GM23338 (cell line): Measurements from ENCODE around the gene TMEM144.

Experiments used
- CTCF ChIP-seq, 2 experiments: fragments of 200-600 bp in 1 of 2; sonication (generic) in 1 of 2; conservative IDR thresholded peaks; 2 replicates each; pipeline versions ENCODE4 v1.5.1 to v1.6.1; 2016 to 2017; ENCODE audit warnings: antibody characterized with exemption in 2 of 2, low read depth in 2 of 2, mild to moderate bottlenecking in 2 of 2, moderate library complexity in 1 of 2
- ETS1 ChIP-seq: IDR thresholded peaks from 2 replicates; pipeline ENCODE4 v1.6.1; 2016; ENCODE audit warnings: antibody characterized with exemption
- EZH2 ChIP-seq: fragments of 200-600 bp; sonication (generic); IDR thresholded peaks from one replicate; pipeline ENCODE4 v1.8.0; 2017; ENCODE audit warnings: antibody characterized with exemption, mild to moderate bottlenecking, low read depth; ENCODE audit not compliant: unreplicated experiment
- EZH2phosphoT487 ChIP-seq: fragments of 200-600 bp; sonication (generic); IDR thresholded peaks from one replicate; pipeline ENCODE4 v1.8.1; 2018; ENCODE audit warnings: antibody characterized with exemption; ENCODE audit not compliant: unreplicated experiment
- JUNB ChIP-seq: IDR thresholded peaks from one replicate; pipeline ENCODE4 v1.6.1; 2016; ENCODE audit warnings: antibody characterized with exemption; ENCODE audit not compliant: unreplicated experiment
- POLR2AphosphoS5 ChIP-seq: IDR thresholded peaks from 2 replicates; pipeline ENCODE4 v1.6.1; 2016; ENCODE audit warnings: antibody characterized with exemption, low read depth
- TF ChIP-seq, protein P1 (sequence below): IDR thresholded peaks from one replicate; pipeline ENCODE4 v1.6.1; 2018; ENCODE audit warnings: antibody characterized with exemption; ENCODE audit not compliant: unreplicated experiment

DNA sequence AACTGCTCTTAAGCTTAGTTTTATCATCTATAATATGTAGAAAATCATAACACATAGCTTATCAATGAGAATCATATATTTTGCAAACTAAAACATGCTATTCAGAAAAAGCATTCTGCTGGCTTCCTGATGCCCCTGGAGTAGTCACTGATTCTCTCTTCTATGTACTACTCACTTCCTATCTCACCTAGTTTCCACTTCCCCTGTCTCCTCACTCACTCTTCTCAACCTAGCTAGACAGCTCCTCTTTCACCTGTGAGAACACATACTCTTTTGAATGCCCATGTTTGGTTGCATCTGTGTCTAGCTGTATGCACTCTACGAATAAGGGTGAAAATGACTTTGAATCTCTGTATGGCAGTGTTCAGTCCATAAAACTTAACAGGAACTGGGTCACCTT is 9.3 kb downstream of the TMEM144 start:
- no peak for TF ChIP-seq POLR2AphosphoS5
- no peak for TF ChIP-seq EZH2phosphoT487
- TF ChIP-seq CTCF (conservative IDR thresholded peaks at IDR 0.05; ENCODE audit: low read depth in 2 of 2), result no peak
- no peak for TF ChIP-seq EZH2
- TF ChIP-seq, protein P1, sequence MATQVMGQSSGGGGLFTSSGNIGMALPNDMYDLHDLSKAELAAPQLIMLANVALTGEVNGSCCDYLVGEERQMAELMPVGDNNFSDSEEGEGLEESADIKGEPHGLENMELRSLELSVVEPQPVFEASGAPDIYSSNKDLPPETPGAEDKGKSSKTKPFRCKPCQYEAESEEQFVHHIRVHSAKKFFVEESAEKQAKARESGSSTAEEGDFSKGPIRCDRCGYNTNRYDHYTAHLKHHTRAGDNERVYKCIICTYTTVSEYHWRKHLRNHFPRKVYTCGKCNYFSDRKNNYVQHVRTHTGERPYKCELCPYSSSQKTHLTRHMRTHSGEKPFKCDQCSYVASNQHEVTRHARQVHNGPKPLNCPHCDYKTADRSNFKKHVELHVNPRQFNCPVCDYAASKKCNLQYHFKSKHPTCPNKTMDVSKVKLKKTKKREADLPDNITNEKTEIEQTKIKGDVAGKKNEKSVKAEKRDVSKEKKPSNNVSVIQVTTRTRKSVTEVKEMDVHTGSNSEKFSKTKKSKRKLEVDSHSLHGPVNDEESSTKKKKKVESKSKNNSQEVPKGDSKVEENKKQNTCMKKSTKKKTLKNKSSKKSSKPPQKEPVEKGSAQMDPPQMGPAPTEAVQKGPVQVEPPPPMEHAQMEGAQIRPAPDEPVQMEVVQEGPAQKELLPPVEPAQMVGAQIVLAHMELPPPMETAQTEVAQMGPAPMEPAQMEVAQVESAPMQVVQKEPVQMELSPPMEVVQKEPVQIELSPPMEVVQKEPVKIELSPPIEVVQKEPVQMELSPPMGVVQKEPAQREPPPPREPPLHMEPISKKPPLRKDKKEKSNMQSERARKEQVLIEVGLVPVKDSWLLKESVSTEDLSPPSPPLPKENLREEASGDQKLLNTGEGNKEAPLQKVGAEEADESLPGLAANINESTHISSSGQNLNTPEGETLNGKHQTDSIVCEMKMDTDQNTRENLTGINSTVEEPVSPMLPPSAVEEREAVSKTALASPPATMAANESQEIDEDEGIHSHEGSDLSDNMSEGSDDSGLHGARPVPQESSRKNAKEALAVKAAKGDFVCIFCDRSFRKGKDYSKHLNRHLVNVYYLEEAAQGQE, result no peak
- no peak for TF ChIP-seq JUNB
- no peak for TF ChIP-seq ETS1
